Activated CD4-positive, alpha-beta T cell treated with anti-CD3 and anti-CD28 coated beads, Interleukin-2, amount 10 ng/mL, durations not matched to agents 7 days and 5 days (primary cell): ENCODE results near the gene MYO15B. TPM values are rescaled to one million over a fixed set of nuclear protein-coding genes. Genes with fewer than 3 reads are reported as not detected.

Experiments used
- CTCF ChIA-PET: fragments of 350-600 bp; sonication (Branson Sonifier 250); formaldehyde crosslinking; loops from one replicate; lab custom pipeline; 2021; ENCODE audit warnings: antibody characterized with exemption; lab: Charles Lee
- POLR2A ChIA-PET: fragments of 350-600 bp; sonication (Branson Sonifier 250); formaldehyde crosslinking; loops from one replicate; lab custom pipeline; 2021; ENCODE audit warnings: antibody characterized with exemption; lab: Charles Lee
- DNase-seq: peaks from one replicate; pipeline ENCODE4 v3.0.0-alpha.2; 2020
- H3K27ac Mint-ChIP-seq: one replicate; pipeline ENCODE4 v1.8.0; 2021; ENCODE audit warnings: mild to moderate bottlenecking, moderate library complexity, mixed read lengths
- H3K27me3 Mint-ChIP-seq: one replicate; pipeline ENCODE4 v1.8.0; 2021; ENCODE audit warnings: mixed read lengths
- H3K36me3 Mint-ChIP-seq: one replicate; pipeline ENCODE4 v1.8.0; 2021; ENCODE audit warnings: low read depth, mixed read lengths
- H3K4me1 Mint-ChIP-seq: one replicate; pipeline ENCODE4 v1.8.0; 2021; ENCODE audit warnings: mixed read lengths
- H3K4me3 Mint-ChIP-seq: one replicate; pipeline ENCODE4 v1.8.0; 2021; ENCODE audit warnings: mild to moderate bottlenecking, moderate library complexity, mixed read lengths
- H3K9me3 Mint-ChIP-seq: one replicate; pipeline ENCODE4 v1.8.0; 2021; ENCODE audit warnings: mixed read lengths
- total RNA-seq, 2 experiments: library from RNA; stranded (reverse); gene quantifications; one replicate each; pipeline ENCODE4 v1.2.3, GENCODE V29; 2021

Gene MYO15B
- total RNA-seq, 2 experiments from 2014 or later, result 11.0 to 13.4 TPM

DNA sequence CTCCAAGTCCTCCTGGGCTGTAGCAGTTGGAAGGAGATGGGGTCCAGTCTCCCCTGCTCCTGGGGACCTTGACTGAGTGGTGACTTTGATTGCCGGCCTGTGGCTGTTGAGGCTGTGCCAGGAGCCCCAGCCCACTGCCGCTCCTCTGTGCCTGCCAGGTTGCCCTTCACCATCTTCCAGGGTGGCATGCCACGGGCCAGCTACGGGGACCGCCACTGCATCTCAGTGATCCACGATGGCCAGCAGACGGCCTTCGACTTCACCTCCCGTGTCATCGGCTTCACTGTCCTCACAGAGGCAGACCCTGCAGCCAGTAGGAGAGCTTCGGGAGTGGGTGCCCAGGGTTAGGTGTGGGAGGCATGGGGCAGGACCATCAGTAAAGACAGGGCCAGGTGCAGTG is 23.4 kb upstream of the MYO15B start:
- CTCF ChIA-PET, result interaction anchor here (1.0 to 1.5 kb wide), 2 partner anchors 17 to 24 kb away, joined by 3 to 4 read pairs; no protein-coding TSS in a partner anchor
- no peak for DNase-seq
- POLR2A ChIA-PET, result no interaction called here

DNA sequence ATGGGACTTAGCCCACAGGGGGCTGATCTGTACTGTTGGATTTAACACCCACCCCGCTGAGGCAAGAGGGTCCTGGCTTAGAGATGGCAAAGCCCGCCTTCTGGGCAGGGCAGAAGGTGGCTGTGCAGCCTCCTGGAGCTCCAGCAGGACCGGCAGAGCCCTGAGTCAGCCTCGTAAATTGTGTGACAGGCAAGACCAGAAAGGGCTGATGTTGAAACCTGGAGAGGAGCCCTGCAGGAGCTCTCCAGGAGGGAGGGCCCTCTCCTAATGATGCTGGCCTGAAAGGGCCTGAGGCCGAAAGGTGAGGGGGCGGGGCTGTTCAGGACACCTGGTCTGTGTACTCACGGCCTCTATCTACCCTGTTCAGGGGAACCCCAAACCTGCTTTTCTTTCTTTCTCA is 22.5 kb upstream of the MYO15B start:
- Mint-ChIP-seq H3K4me3 (no peak overlapping the region), H3K4me1 (no peaks in the 10 kb centered on the region), H3K27me3 (no peaks in the 10 kb centered on the region), H3K27ac (no peak overlapping the region), H3K36me3 (no peaks in the 10 kb centered on the region), H3K9me3 (no peaks in the 10 kb centered on the region)
- no peak for DNase-seq
- CTCF ChIA-PET, result interaction anchor here (0.6 to 1.5 kb wide), 4 partner anchors 11 to 189 kb away, joined by 3 to 4 read pairs (median 4); no protein-coding TSS in a partner anchor
- POLR2A ChIA-PET, result no interaction called here

More for the DNA sequence above, 23.4 kb upstream of the MYO15B start:
- H3K4me3 Mint-ChIP-seq, result no peak overlapping the region
- no peak overlapping the region for H3K27ac Mint-ChIP-seq
- no peaks in the 10 kb centered on the region for H3K36me3 Mint-ChIP-seq
- no peaks in the 10 kb centered on the region for H3K4me1 Mint-ChIP-seq
- H3K27me3 Mint-ChIP-seq, result no peaks in the 10 kb centered on the region
- H3K9me3 Mint-ChIP-seq, result no peaks in the 10 kb centered on the region

DNA sequence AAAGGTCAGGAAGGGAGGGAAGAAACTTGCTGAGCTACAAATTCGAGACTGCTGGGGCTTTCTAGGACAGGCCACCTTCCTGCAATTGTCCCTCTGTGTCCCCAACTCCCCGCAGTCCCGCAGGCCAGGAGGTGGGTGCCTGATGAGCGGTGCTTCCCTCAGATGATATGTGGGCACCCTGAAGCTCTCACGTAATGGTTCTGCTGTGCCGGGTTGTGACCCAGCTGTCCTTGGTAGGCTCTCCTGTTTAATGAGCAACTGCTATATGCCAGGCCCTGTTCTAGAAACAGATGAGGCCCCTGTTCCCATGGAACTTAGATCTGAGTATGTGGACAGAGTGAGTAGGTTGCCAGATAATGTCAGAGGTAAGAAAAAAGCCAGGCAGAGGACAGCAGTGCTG is 22.0 kb upstream of the MYO15B start:
- CTCF ChIA-PET, result interaction anchor here (0.5 kb wide), 1 partner anchor 148 kb away, joined by 3 read pairs; no protein-coding TSS in a partner anchor
- no peak overlapping the region for H3K27ac Mint-ChIP-seq

GRCh38 chr17:75566416-75566815 is 21.2 kb upstream of the MYO15B start:
- DNase-seq, result no peak
- no peak overlapping the region for H3K4me3 Mint-ChIP-seq
- POLR2A ChIA-PET, result no interaction called here

More for the DNA sequence above, 22.0 kb upstream of the MYO15B start:
- DNase-seq, result no peak
- POLR2A ChIA-PET, result no interaction called here
- no peaks in the 10 kb centered on the region for H3K36me3 Mint-ChIP-seq
- no peaks in the 10 kb centered on the region for H3K4me1 Mint-ChIP-seq
- H3K4me3 Mint-ChIP-seq, result no peak overlapping the region
- H3K27me3 Mint-ChIP-seq, result no peaks in the 10 kb centered on the region
- H3K9me3 Mint-ChIP-seq, result no peaks in the 10 kb centered on the region

DNA sequence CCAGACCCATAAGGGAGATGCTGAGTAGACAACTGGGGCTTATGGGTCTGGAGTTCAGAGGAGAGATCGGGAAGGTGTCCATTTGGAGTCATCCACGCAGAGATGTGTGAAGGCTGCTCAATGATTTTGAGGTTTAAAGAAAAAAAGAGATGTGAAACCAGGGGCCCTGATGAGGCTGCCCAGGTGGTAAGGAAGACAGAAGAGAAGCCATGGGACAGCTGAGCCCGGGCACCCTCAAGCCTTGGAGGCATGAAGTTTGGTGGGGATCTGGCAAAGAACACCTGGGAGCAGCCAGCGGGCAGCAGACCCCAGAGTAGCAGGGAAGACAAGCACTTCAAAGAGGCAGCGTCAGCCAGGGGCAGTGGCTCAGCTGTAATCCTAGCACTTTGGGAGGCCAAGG is 20.8 kb upstream of the MYO15B start:
- no peak for DNase-seq
- no peaks in the 10 kb centered on the region for H3K27me3 Mint-ChIP-seq
- no peak overlapping the region for H3K4me3 Mint-ChIP-seq
- no peaks in the 10 kb centered on the region for H3K9me3 Mint-ChIP-seq
- peaks cover 4% of the 10 kb centered on the region for H3K4me1 Mint-ChIP-seq
- ChIA-PET POLR2A (no interaction called here), CTCF (interaction anchor here (0.9 kb wide), 1 partner anchor 94 kb away, joined by 3 read pairs; no protein-coding TSS in a partner anchor)
- no peaks in the 10 kb centered on the region for H3K36me3 Mint-ChIP-seq
- no peak overlapping the region for H3K27ac Mint-ChIP-seq

More at GRCh38 chr17:75566416-75566815, 21.2 kb upstream of the MYO15B start:
- Mint-ChIP-seq H3K4me1 (peaks cover 3% of the 10 kb centered on the region), H3K36me3 (no peaks in the 10 kb centered on the region), H3K9me3 (no peaks in the 10 kb centered on the region), H3K27me3 (no peaks in the 10 kb centered on the region), H3K27ac (no peak overlapping the region)
- CTCF ChIA-PET, result interaction anchor here (0.9 kb wide), 1 partner anchor 95 kb away, joined by 3 read pairs; no protein-coding TSS in a partner anchor

GRCh38 chr17:75568412-75569255 is 19.0 kb upstream of the MYO15B start:
- no peak for DNase-seq
- ChIA-PET CTCF (interaction anchor here (0.7 to 1.1 kb wide), 2 partner anchors 18 to 52 kb away, joined by 3 to 4 read pairs; partner anchors contain the start of gene TSEN54), POLR2A (no interaction called here)
- Mint-ChIP-seq H3K36me3 (no peaks in the 10 kb centered on the region), H3K4me1 (peaks cover 6% of the 10 kb centered on the region), H3K4me3 (no peak overlapping the region), H3K9me3 (no peaks in the 10 kb centered on the region), H3K27ac (no peak overlapping the region), H3K27me3 (no peaks in the 10 kb centered on the region)

GRCh38 chr17:75570034-75570676 is 17.4 kb upstream of the MYO15B start:
- peaks cover 6% of the 10 kb centered on the region for H3K4me1 Mint-ChIP-seq
- no peak overlapping the region for H3K27ac Mint-ChIP-seq
- H3K36me3 Mint-ChIP-seq, result no peaks in the 10 kb centered on the region
- POLR2A ChIA-PET, result no interaction called here
- H3K27me3 Mint-ChIP-seq, result no peaks in the 10 kb centered on the region
- no peak overlapping the region for H3K4me3 Mint-ChIP-seq
- no peaks in the 10 kb centered on the region for H3K9me3 Mint-ChIP-seq
- DNase-seq, result no peak
- CTCF ChIA-PET, result interaction anchor here (1.1 to 1.8 kb wide), 2 partner anchors 32 to 178 kb away, joined by 3 to 5 read pairs; no protein-coding TSS in a partner anchor

- ChIA-PET POLR2A (no interaction called here), CTCF (interaction anchor here (0.8 to 1.8 kb wide), 5 partner anchors 11 to 177 kb away, joined by 3 to 6 read pairs (median 3); no protein-coding TSS in a partner anchor)
- Mint-ChIP-seq H3K36me3 (no peaks in the 10 kb centered on the region), H3K27me3 (no peaks in the 10 kb centered on the region), H3K27ac (peak overlapping the region; percentile 46), H3K4me1 (peaks cover 6% of the 10 kb centered on the region), H3K9me3 (no peaks in the 10 kb centered on the region), H3K4me3 (no peak overlapping the region)
- DNase-seq, result no peak
Observed at GRCh38 chr17:75570772-75571171, 16.8 kb upstream of the MYO15B start.

DNA sequence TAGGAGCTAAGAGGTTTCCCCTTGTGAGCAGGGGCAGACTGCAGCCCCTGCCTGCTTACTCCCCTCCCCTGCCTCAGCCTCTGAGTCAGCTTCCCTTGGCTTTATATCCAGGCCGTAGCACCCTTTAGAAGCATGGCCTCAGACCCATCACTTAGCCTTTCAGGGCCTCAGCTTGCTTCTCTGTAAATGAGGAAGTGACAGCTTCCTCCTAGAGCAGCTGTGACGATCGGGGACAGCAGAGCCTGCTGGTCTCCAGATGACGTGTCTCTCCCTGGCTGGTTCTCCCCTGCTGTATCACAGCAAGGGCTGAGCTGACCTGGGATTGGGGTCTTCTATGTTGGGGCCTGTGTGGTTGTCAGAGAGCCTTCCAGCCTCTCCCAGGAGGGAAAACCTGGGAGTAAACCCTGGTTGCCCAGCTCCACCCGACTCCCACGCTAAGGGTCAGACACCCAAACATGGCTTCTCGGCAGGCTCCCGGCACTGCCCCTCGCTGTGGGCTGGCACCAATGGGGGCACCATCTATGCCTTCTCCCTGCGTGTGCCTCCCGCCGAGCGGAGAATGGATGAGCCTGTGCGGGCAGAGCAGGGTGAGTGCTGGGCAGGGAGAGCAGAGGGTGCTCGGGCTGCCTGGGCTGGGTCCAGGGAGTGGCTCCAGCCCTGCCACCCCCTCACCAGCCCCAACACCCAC is 16.3 kb upstream of the MYO15B start:
- Mint-ChIP-seq H3K27me3 (no peaks in the 10 kb centered on the region), H3K36me3 (no peaks in the 10 kb centered on the region), H3K4me3 (no peak overlapping the region), H3K9me3 (no peaks in the 10 kb centered on the region), H3K27ac (peak overlapping the region; percentile 86), H3K4me1 (peaks cover 6% of the 10 kb centered on the region)
- POLR2A ChIA-PET, result interaction anchor here (0.6 kb wide), 1 partner anchor 39 kb away, joined by 4 read pairs; no protein-coding TSS in a partner anchor
- peak; percentile 48 for DNase-seq
- CTCF ChIA-PET, result interaction anchor here (0.6 to 1.8 kb wide), 6 partner anchors 11 to 177 kb away, joined by 3 to 6 read pairs (median 3); no protein-coding TSS in a partner anchor

- no peaks in the 10 kb centered on the region for H3K36me3 Mint-ChIP-seq
- H3K4me3 Mint-ChIP-seq, result no peak overlapping the region
- H3K27me3 Mint-ChIP-seq, result no peaks in the 10 kb centered on the region
- POLR2A ChIA-PET, result no interaction called here
- DNase-seq, result no peak
- CTCF ChIA-PET, result interaction anchor here (0.6 to 1.8 kb wide), 4 partner anchors 10 to 118 kb away, joined by 3 to 6 read pairs (median 4); no protein-coding TSS in a partner anchor
- peaks cover 6% of the 10 kb centered on the region for H3K4me1 Mint-ChIP-seq
- H3K9me3 Mint-ChIP-seq, result no peaks in the 10 kb centered on the region
- no peak overlapping the region for H3K27ac Mint-ChIP-seq
Observed at GRCh38 chr17:75571885-75572215, 15.8 kb upstream of the MYO15B start.

GRCh38 chr17:75572713-75573539 is 14.7 kb upstream of the MYO15B start:
- Mint-ChIP-seq H3K4me3 (no peak overlapping the region), H3K27ac (peak overlapping the region; percentile 57), H3K9me3 (no peaks in the 10 kb centered on the region), H3K27me3 (no peaks in the 10 kb centered on the region), H3K4me1 (peaks cover 6% of the 10 kb centered on the region), H3K36me3 (no peaks in the 10 kb centered on the region)
- no peak for DNase-seq
- CTCF ChIA-PET, result interaction anchor here (0.6 to 1.8 kb wide), 2 partner anchors 9 to 181 kb away, joined by 3 to 6 read pairs; no protein-coding TSS in a partner anchor
- POLR2A ChIA-PET, result no interaction called here
